Fibroblast of skin of left quadriceps (primary cell): ENCODE measurements around the gene NPIPB9.
"Not testable (repeated sequence)": the region's sequence is repeated elsewhere in the genome, so short reads cannot be mapped to it uniquely, and the experiment has no call there.

ENCODE experiments used
- DNase-seq, 2 experiments: peaks; one replicate each; pipeline ENCODE4 v3.0.0-alpha.2; 2013; ENCODE audit warnings: low read depth in 2 of 2

Gene NPIPB9

DNA sequence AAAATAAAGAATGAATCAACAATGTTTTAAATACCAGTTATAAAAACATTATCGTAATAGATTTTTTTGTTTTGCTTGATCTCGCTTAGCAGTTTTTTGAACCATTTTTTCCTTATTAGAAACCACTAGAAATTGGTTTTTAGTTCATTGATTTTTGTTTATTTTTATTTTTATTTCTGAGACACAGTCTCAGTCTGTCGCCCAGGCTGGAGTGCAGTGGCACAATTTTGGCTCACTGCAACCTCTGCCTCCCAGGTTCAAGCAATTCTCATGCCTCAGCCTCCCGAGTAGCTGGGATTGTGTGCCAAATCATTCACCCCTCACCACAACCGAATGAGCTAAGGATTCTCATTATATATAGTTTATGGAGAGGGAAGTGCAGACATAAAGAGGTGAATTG, at the start of gene NPIPB9:
NPIPB9 (plus strand) TSS at position 301 of the 400 bp plus-strand sequence.
- not testable (repeated sequence) for DNase-seq

- not testable (repeated sequence) for DNase-seq
Observed at GRCh38 chr16:28704246-28704645, 47.3 kb upstream of the NPIPB9 start.

GRCh38 chr16:28711220-28712083, 40.1 kb upstream of the NPIPB9 start, which contains the start of gene EIF3C:
Gene EIF3C, plus strand, starts transcription at chr16:28711464. Its CDS starts 223 bp downstream, at chr16:28711687.
- DNase-seq: not testable (repeated sequence)

- not testable (repeated sequence) for DNase-seq
Observed at GRCh38 chr16:28722852-28723650, 28.5 kb upstream of the NPIPB9 start.

- DNase-seq: not testable (repeated sequence)
Observed at GRCh38 chr16:28731253-28731652, 20.3 kb upstream of the NPIPB9 start.

DNA sequence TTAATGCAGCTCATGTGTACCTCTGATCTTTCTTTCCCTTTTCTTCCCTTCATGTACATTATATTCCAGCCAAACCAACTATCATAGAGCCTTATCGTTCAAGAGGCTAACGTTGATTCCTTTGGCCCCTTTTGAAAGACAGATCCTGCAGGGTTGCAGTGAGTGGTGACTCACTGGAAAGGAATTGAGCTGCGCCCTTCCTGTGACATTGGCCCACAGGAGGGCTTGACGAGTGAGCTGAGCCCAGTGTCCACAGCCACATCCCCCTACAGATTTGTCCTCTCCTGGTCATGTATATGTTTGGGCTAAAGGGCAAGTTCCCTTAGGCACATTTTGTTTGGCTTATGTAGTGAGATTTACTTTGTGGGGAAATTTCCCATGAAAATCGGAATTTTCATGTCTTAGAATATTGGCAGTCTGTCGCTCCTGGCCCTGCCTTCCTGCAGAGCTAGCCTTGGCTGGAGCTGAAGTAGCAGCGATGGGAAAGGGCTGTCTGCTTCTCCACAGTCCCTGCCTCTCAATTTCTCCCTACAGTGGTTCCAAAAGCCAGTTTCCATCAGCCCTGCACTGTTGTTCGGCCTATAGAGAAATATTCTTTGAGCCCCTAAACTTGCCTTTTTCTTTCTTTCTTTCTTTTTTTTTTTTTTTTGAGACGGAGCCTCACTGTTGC, 19.0 kb upstream of the NPIPB9 start:
- DNase-seq: not testable (repeated sequence)

GRCh38 chr16:28739787-28740186, 11.8 kb upstream of the NPIPB9 start:
- not testable (repeated sequence) for DNase-seq

DNA sequence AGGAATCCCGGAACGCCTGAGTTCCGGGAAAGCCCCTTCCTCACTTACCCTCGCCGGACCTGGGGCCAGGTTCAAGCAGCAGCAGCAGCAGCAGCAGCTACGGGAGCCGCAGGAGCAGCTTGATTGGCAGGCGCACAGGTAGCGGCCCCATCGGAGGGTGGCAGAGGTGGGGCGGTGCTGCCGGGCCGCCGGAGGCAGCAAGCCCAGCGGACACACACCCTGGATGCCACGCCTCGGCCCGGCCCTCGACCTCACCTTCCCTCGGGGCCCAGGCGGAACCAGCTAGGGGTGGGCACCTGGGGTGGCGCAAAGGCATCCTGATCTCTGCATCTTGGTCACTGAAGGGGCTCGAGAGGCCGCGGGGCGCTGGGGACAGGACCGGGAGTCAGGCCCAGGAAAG, 11.0 kb upstream of the NPIPB9 start:
- not testable (repeated sequence) for DNase-seq

- DNase-seq: not testable (repeated sequence)
Observed at GRCh38 chr16:28741295-28741694, 10.3 kb upstream of the NPIPB9 start.

- DNase-seq: not testable (repeated sequence)
Observed at GRCh38 chr16:28746618-28747350, 4.8 kb upstream of the NPIPB9 start.

GRCh38 chr16:28749997-28750465, 1.6 kb upstream of the NPIPB9 start:
- DNase-seq: not testable (repeated sequence)

DNA sequence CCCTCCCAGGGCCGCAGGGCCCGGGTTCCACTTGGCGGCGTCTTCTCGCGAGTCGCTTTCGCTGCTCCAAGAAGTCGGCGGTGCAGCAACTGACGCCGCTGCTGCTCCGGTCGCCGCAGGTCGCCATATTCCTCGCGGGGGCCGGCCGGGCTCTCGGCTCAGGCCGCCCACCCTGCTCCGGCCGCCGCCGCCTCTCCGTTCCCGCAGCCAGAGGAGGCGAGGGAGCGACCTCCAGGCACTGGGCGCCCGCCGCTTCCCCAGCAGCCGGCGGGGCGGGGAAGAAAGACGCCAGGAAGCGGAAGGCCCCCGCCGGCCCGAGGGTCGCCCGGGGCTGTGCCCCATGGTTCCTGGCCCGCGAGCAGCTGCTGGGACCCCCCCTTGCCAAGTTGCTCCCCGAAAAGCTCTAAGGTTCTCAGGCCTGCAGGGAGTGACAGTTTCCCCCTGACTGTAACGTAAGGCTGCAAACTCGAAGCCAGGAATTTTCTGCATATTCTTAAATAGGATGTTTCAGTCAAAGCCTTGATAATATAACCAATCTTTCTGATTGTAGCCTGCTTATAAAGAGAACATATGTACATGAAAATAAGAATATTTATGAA, 1.0 kb upstream of the NPIPB9 start:
- DNase-seq: not testable (repeated sequence)

GRCh38 chr16:28781697-28782096, 30.1 kb downstream of the NPIPB9 start:
- not testable (repeated sequence) for DNase-seq

- not testable (repeated sequence) for DNase-seq
Observed at GRCh38 chr16:28782357-28782756, 30.8 kb downstream of the NPIPB9 start.

- DNase-seq: peak; percentile 31 to 32
Observed at GRCh38 chr16:28802235-28803019, 50.8 kb downstream of the NPIPB9 start.

DNA sequence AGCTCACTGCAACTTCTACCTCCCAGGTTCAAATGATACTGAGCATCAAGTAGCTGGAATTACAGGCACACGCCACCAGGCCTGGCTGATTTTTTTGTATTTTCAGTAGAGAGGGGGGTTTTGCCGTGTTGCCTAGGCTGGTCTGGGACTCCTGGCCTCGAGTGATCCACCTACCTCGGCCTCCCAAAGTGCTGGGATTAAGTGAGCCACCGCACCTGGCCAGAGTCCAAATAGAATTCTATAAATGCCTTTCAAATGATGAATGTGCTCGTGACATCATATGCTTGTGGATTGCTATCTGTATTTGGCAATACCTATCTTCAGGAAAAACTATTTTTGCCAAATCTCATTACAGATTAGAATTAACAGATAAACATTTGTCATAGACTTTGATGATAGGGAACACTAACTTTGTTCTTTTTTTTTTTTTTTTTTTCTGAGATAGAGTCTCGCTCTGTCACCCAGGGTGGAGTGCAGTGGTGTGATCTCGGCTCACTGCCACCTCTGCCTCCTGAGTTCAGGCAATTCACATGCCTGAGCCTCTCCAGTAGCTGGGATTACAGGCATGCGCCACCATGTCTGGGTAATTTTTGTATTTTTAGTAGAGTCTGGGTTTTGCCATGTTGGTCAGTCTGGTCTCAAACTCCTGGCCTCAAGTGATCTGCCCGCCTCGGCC, 56.0 kb downstream of the NPIPB9 start:
- not testable (repeated sequence) for DNase-seq

DNA sequence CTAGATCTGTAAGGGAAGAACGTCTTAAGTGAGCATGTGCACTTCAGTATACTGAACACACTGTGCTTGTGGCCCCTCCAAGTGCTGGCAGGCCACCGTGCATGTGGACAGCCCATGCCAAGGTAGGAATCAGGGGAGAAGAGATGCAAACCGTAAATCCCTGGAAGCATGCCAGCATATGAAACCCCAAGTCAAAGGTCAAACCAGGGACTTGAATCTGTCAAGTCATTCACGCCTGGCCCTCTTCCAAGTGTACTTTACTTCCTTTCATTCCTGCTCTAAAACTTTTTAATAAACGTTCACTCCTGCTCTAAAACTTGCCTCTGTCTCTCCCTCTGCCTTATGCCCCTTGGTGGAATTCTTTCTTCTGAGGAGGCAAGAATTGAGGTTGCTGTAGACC, 68.4 kb downstream of the NPIPB9 start:
- DNase-seq: no peak

GRCh38 chr16:28820546-28820945, 69.0 kb downstream of the NPIPB9 start:
- not testable (repeated sequence) for DNase-seq

DNA sequence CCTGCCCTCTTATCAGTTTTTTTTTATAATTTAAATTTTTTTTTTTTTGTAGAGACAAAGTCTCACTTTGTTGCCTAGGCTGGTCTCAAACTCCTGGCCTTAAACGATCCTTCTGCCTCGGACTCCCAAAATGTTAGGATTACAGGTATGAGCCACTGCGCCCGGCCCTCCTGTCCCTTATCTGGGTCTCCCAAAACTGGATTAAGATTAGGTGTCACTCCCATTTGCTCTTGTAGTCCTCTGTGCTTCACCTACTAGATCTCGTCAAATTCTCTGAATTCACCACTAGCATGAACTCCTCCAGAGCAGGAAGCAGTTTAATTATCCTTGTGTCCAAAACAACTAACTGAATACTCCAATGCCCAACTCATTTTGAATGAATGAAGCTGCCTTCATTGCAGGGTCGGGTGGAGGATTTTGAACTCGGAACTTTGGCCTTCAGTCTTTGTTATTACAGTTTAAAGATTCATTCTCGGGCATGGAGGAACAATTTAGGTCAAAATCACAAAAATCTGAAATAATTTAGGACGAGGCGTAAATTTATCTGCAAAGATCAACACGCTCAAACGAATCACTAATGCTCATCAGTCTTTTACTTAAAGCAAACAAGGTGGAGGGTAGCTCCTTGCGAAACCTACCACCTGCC, 70.4 kb downstream of the NPIPB9 start:
- DNase-seq: no peak
